T-helper 17 cell (primary cell): Measurements from ENCODE around the gene SMIM7. TPM values are rescaled to one million over a fixed set of nuclear protein-coding genes. Genes with fewer than 3 reads are reported as not detected.

ENCODE experiments used
- total RNA-seq, 4 donors: library from RNA in 2 of 4; stranded (reverse) in 2 of 4; gene quantifications; one replicate each; pipeline ENCODE4 v1.2.3 and lab custom pipeline; 2022 to 2026

Gene SMIM7
- total RNA-seq, 2 donors from 2014 or later = 60.7 to 70.2 TPM

Other genes starting within 250 kb of the SMIM7 start
- gene EPS15L1, start 188.2 kb downstream of the SMIM7 start, total RNA-seq = 10 to 100 TPM; 42.7 to 44.1 TPM
- not detected for gene CALR3, start 164.0 kb downstream of the SMIM7 start, total RNA-seq
- 1 to 10 TPM; 1.3 to 2.1 TPM for gene C19orf44, start 163.8 kb downstream of the SMIM7 start, total RNA-seq
- gene CHERP, start 117.7 kb downstream of the SMIM7 start, total RNA-seq = 10 to 100 TPM; 50.1 to 63.7 TPM
- 10 to 100 TPM; 68.1 to 75.9 TPM for gene SLC35E1, start 87.7 kb downstream of the SMIM7 start, total RNA-seq
- gene MED26, start 31.9 kb downstream of the SMIM7 start, total RNA-seq = 10 to 100 TPM; 36.4 to 41.8 TPM
- under 1 TPM; 0.27 to 0.42 TPM for gene TMEM38A, start 995 bp upstream of the SMIM7 start, total RNA-seq
- under 1 TPM in 1 of 2 donors, not detected in 1; 0.03 TPM for gene NWD1, start 59.7 kb upstream of the SMIM7 start, total RNA-seq
- 10 to 100 TPM; 61.1 to 69.4 TPM for gene SIN3B, start 169.3 kb upstream of the SMIM7 start, total RNA-seq
- 1 to 10 TPM in 1 of 2 donors, under 1 TPM in 1; 0.07 to 2.7 TPM for gene F2RL3, start 228.9 kb upstream of the SMIM7 start, total RNA-seq